ACC112 (cell line): ENCODE measurements around the gene ZDHHC6.

Experiments
- H2AFZ ChIP-seq: fragments of 200-600 bp; sonication (generic); one replicate; pipeline ENCODE4 v1.6.0; 2017; ENCODE audit warnings: antibody characterized with exemption, low read length; ENCODE audit not compliant: unreplicated experiment
- H3K27ac ChIP-seq: fragments of 200-600 bp; sonication (generic); 2 replicates; pipeline ENCODE4 v1.5.1; 2014; ENCODE audit warnings: low read depth, mild to moderate bottlenecking, antibody characterized with exemption, low read length, moderate library complexity
- H3K27me3 ChIP-seq: fragments of 200-600 bp; sonication (generic); 2 replicates; pipeline ENCODE4 v1.6.1; 2014; ENCODE audit warnings: mild to moderate bottlenecking, antibody characterized with exemption, low read length, moderate library complexity, mixed read lengths; ENCODE audit not compliant: insufficient read depth
- H3K36me3 ChIP-seq: fragments of 200-600 bp; sonication (generic); 2 replicates; pipeline ENCODE4 v1.6.1; 2016; ENCODE audit warnings: mild to moderate bottlenecking, antibody characterized with exemption, low read length, moderate library complexity, mixed read lengths; ENCODE audit not compliant: insufficient read depth
- H3K4me1 ChIP-seq: fragments of 200-600 bp; sonication (generic); one replicate; pipeline ENCODE4 v1.6.1; 2016; ENCODE audit warnings: low read length, mixed read lengths; ENCODE audit not compliant: insufficient read depth, unreplicated experiment, control insufficient read depth
- H3K4me3 ChIP-seq: fragments of 200-600 bp; sonication (generic); 2 replicates; pipeline ENCODE4 v1.5.1; 2014; ENCODE audit warnings: mild to moderate bottlenecking, low read depth, low read length
- H3K79me2 ChIP-seq: fragments of 200-600 bp; sonication (generic); one replicate; pipeline ENCODE4 v1.6.0; 2016; ENCODE audit warnings: low read length; ENCODE audit not compliant: control insufficient read depth, unreplicated experiment, insufficient read depth

ZDHHC6 gene

GRCh38 chr10:112442063-112442462, 4.7 kb downstream of the ZDHHC6 start:
- Histone ChIP-seq H3K27me3 (no peaks in the 10 kb centered on the region), H3K27ac (no peak overlapping the region), H3K36me3 (peaks cover 26% of the 10 kb centered on the region), H3K79me2 (peaks cover 31% of the 10 kb centered on the region), H2AFZ (no peak overlapping the region), H3K4me3 (no peak overlapping the region), H3K4me1 (peaks cover 10% of the 10 kb centered on the region)

- no peak overlapping the region for H3K4me3 ChIP-seq
- peaks cover 29% of the 10 kb centered on the region for H3K36me3 ChIP-seq
- no peak overlapping the region for H3K27ac ChIP-seq
- peaks cover 29% of the 10 kb centered on the region for H3K79me2 ChIP-seq
- peaks cover 10% of the 10 kb centered on the region for H3K4me1 ChIP-seq
- no peaks in the 10 kb centered on the region for H3K27me3 ChIP-seq
- no peak overlapping the region for H2AFZ ChIP-seq
These were observed 5.2 kb downstream of the ZDHHC6 start for GRCh38 chr10:112441520-112441919.

- no peaks in the 10 kb centered on the region for H3K79me2 ChIP-seq
- H2AFZ ChIP-seq: no peak overlapping the region
- H3K27me3 ChIP-seq: no peaks in the 10 kb centered on the region
- H3K36me3 ChIP-seq: peaks cover 33% of the 10 kb centered on the region
- H3K4me1 ChIP-seq: no peaks in the 10 kb centered on the region
- no peak overlapping the region for H3K27ac ChIP-seq
- no peak overlapping the region for H3K4me3 ChIP-seq
These were observed 8.4 kb downstream of the ZDHHC6 start for GRCh38 chr10:112438356-112438755.

GRCh38 chr10:112434988-112435619, 11.6 kb downstream of the ZDHHC6 start:
- no peaks in the 10 kb centered on the region for H3K27me3 ChIP-seq
- no peaks in the 10 kb centered on the region for H3K79me2 ChIP-seq
- H3K36me3 ChIP-seq: peaks cover 35% of the 10 kb centered on the region
- H3K4me1 ChIP-seq: no peaks in the 10 kb centered on the region
- H3K27ac ChIP-seq: no peak overlapping the region
- H2AFZ ChIP-seq: no peak overlapping the region
- no peak overlapping the region for H3K4me3 ChIP-seq

GRCh38 chr10:112433136-112433535, 13.6 kb downstream of the ZDHHC6 start:
- Histone ChIP-seq H3K4me1 (no peaks in the 10 kb centered on the region), H3K4me3 (no peak overlapping the region), H2AFZ (no peak overlapping the region), H3K27me3 (no peaks in the 10 kb centered on the region), H3K36me3 (peaks cover 37% of the 10 kb centered on the region), H3K79me2 (no peaks in the 10 kb centered on the region), H3K27ac (no peak overlapping the region)

GRCh38 chr10:112429654-112430230, 17.0 kb downstream of the ZDHHC6 start:
- no peaks in the 10 kb centered on the region for H3K4me1 ChIP-seq
- H3K27me3 ChIP-seq: no peaks in the 10 kb centered on the region
- H3K79me2 ChIP-seq: no peaks in the 10 kb centered on the region
- H3K4me3 ChIP-seq: no peak overlapping the region
- peaks cover 29% of the 10 kb centered on the region for H3K36me3 ChIP-seq
- no peak overlapping the region for H3K27ac ChIP-seq
- H2AFZ ChIP-seq: no peak overlapping the region

GRCh38 chr10:112429147-112429546, 17.6 kb downstream of the ZDHHC6 start:
- H3K36me3 ChIP-seq: peaks cover 25% of the 10 kb centered on the region
- H3K4me1 ChIP-seq: no peaks in the 10 kb centered on the region
- no peaks in the 10 kb centered on the region for H3K79me2 ChIP-seq
- H3K27ac ChIP-seq: no peak overlapping the region
- no peak overlapping the region for H3K4me3 ChIP-seq
- H3K27me3 ChIP-seq: no peaks in the 10 kb centered on the region
- no peak overlapping the region for H2AFZ ChIP-seq

- Histone ChIP-seq H2AFZ (no peak overlapping the region), H3K79me2 (no peaks in the 10 kb centered on the region), H3K36me3 (peaks cover 18% of the 10 kb centered on the region), H3K4me1 (no peaks in the 10 kb centered on the region), H3K4me3 (no peak overlapping the region), H3K27ac (no peak overlapping the region), H3K27me3 (no peaks in the 10 kb centered on the region)
These were observed 20.6 kb downstream of the ZDHHC6 start for GRCh38 chr10:112426111-112426510.

- Histone ChIP-seq H3K27ac (no peak overlapping the region), H3K4me3 (no peak overlapping the region), H3K79me2 (no peaks in the 10 kb centered on the region), H3K27me3 (no peaks in the 10 kb centered on the region), H2AFZ (no peak overlapping the region), H3K36me3 (peaks cover 14% of the 10 kb centered on the region; the same call in 1 of the 2 replicates), H3K4me1 (no peaks in the 10 kb centered on the region)
These were observed 22.1 kb downstream of the ZDHHC6 start for GRCh38 chr10:112424651-112425050.

- peaks cover 7% of the 10 kb centered on the region; the same call in 1 of the 2 replicates for H3K36me3 ChIP-seq
- H3K4me1 ChIP-seq: no peaks in the 10 kb centered on the region
- no peaks in the 10 kb centered on the region for H3K27me3 ChIP-seq
- H3K79me2 ChIP-seq: no peaks in the 10 kb centered on the region
- H2AFZ ChIP-seq: no peak overlapping the region
- H3K4me3 ChIP-seq: no peak overlapping the region
- H3K27ac ChIP-seq: no peak overlapping the region
These were observed 25.0 kb downstream of the ZDHHC6 start for GRCh38 chr10:112421731-112422130.

- no peak overlapping the region for H3K4me3 ChIP-seq
- no peak overlapping the region for H3K27ac ChIP-seq
- no peaks in the 10 kb centered on the region for H3K79me2 ChIP-seq
- H3K27me3 ChIP-seq: no peaks in the 10 kb centered on the region
- no peak overlapping the region for H2AFZ ChIP-seq
- H3K36me3 ChIP-seq: no peaks in the 10 kb centered on the region
- no peaks in the 10 kb centered on the region for H3K4me1 ChIP-seq
These were observed 34.0 kb downstream of the ZDHHC6 start for GRCh38 chr10:112412696-112413095.
